Retinal pigment epithelial cell (primary cell): ENCODE results near the gene AP3D1.

ENCODE experiments used
- DNase-seq: peaks from one replicate; pipeline ENCODE4 v3.0.0-alpha.2; 2010; ENCODE audit warnings: low read depth
- H3K4me3 ChIP-seq: 2 replicates; pipeline ENCODE4 v1.5.1; 2011; ENCODE audit warnings: mild to moderate bottlenecking, low read length, control low read depth, moderate library complexity
- CTCF ChIP-seq: conservative IDR thresholded peaks from 2 replicates; pipeline ENCODE4 v1.5.1; 2011; ENCODE audit warnings: low read depth, low read length, control low read depth, inconsistent platforms

Gene AP3D1

GRCh38 chr19:2064788-2065524 lies 86.4 kb downstream of the AP3D1 start:
- no peak for DNase-seq
- H3K4me3 ChIP-seq, result no peak overlapping the region
- TF ChIP-seq CTCF, result no peak

GRCh38 chr19:2064395-2064787 lies 87.0 kb downstream of the AP3D1 start:
- no peak for DNase-seq
- TF ChIP-seq CTCF, result no peak
- H3K4me3 ChIP-seq, result no peak overlapping the region

GRCh38 chr19:2063824-2064223 lies 87.5 kb downstream of the AP3D1 start:
- DNase-seq, result no peak
- H3K4me3 ChIP-seq, result no peak overlapping the region
- no peak for TF ChIP-seq CTCF

- no peak overlapping the region for H3K4me3 ChIP-seq
- DNase-seq, result no peak
- no peak for TF ChIP-seq CTCF
Measured at GRCh38 chr19:2062770-2063169, 88.6 kb downstream of the AP3D1 start.

GRCh38 chr19:2062389-2062729 lies 89.0 kb downstream of the AP3D1 start:
- no peak for DNase-seq
- peak overlapping the region; percentile 52 for H3K4me3 ChIP-seq
- no peak for TF ChIP-seq CTCF

- peak; percentile 1 for TF ChIP-seq CTCF
- DNase-seq, result peak; percentile 94
- H3K4me3 ChIP-seq, result peak overlapping the region; percentile 52
Measured at GRCh38 chr19:2061495-2062388, 89.6 kb downstream of the AP3D1 start.
